Measurements from ENCODE around the gene ALPK1.

Gene ALPK1

GRCh38 chr4:112358415-112358814, 61.2 kb downstream of the ALPK1 start:
- H3K27ac ChIP-seq, result no peak overlapping the region
- TF ChIP-seq ZFX (IDR thresholded peaks at IDR 0.05; ENCODE audit: borderline replicate concordance), result no peak
- no peak for TF ChIP-seq CTCF (IDR thresholded peaks at IDR 0.05)

GRCh38 chr4:112358952-112359749, 62.0 kb downstream of the ALPK1 start:
- TF ChIP-seq CTCF (IDR thresholded peaks at IDR 0.05) (no peak), ZFX (IDR thresholded peaks at IDR 0.05; ENCODE audit: borderline replicate concordance) (no peak)
- no peak overlapping the region for H3K27ac ChIP-seq

- TF ChIP-seq CTCF (IDR thresholded peaks at IDR 0.05) (no peak), ZFX (IDR thresholded peaks at IDR 0.05; ENCODE audit: borderline replicate concordance) (no peak)
- H3K27ac ChIP-seq, result no peak overlapping the region
Observed at GRCh38 chr4:112361181-112361791, 64.1 kb downstream of the ALPK1 start.

- TF ChIP-seq CTCF (IDR thresholded peaks at IDR 0.05) (no peak), ZFX (IDR thresholded peaks at IDR 0.05; ENCODE audit: borderline replicate concordance) (no peak)
- H3K27ac ChIP-seq, result no peak overlapping the region
Observed at GRCh38 chr4:112370466-112370865, 73.3 kb downstream of the ALPK1 start.

GRCh38 chr4:112371361-112371760, 74.2 kb downstream of the ALPK1 start:
- TF ChIP-seq ZFX (IDR thresholded peaks at IDR 0.05; ENCODE audit: borderline replicate concordance) (no peak), CTCF (IDR thresholded peaks at IDR 0.05) (no peak)
- no peak overlapping the region for H3K27ac ChIP-seq

GRCh38 chr4:112374850-112375249, 77.7 kb downstream of the ALPK1 start:
- TF ChIP-seq ZFX (IDR thresholded peaks at IDR 0.05; ENCODE audit: borderline replicate concordance) (no peak), CTCF (IDR thresholded peaks at IDR 0.05) (no peak)
- H3K27ac ChIP-seq, result no peak overlapping the region

GRCh38 chr4:112377171-112377570, 80.0 kb downstream of the ALPK1 start:
- TF ChIP-seq CTCF (IDR thresholded peaks at IDR 0.05) (no peak), ZFX (IDR thresholded peaks at IDR 0.05; ENCODE audit: borderline replicate concordance) (no peak)
- no peak overlapping the region for H3K27ac ChIP-seq
